Ascending aorta (tissue), 2 donors: ENCODE measurements around the gene PLK5. TPM values are rescaled to one million over a fixed set of nuclear protein-coding genes. Genes with fewer than 3 reads are reported as not detected.

Source experiments
- DNase-seq, 2 donors: peaks; one replicate each; pipeline ENCODE4 v3.0.0-alpha.2; 2019; ENCODE audit warnings: low spot score in 2 of 2
- H3K27ac ChIP-seq, 2 donors: fragments of 200-600 bp; sonication (generic); one replicate each; pipeline ENCODE4 v1.5.1; 2016 to 2017; ENCODE audit warnings: mild to moderate bottlenecking in 1 of 2
- H3K27me3 ChIP-seq: fragments of 200-600 bp; sonication (generic); one replicate; pipeline ENCODE4 v1.5.1; 2017
- H3K36me3 ChIP-seq, 2 donors: fragments of 200-600 bp; sonication (generic); one replicate each; pipeline ENCODE4 v1.5.1; 2016
- H3K4me1 ChIP-seq, 2 donors: fragments of 200-600 bp; sonication (generic); one replicate each; pipeline ENCODE4 v1.5.1; 2016 to 2017; ENCODE audit warnings: mild to moderate bottlenecking in 1 of 2
- H3K4me3 ChIP-seq, 2 donors: fragments of 200-600 bp; sonication (generic); one replicate each; pipeline ENCODE4 v1.5.1; 2016 to 2017; ENCODE audit warnings: mild to moderate bottlenecking in 1 of 2
- H3K9me3 ChIP-seq, 2 donors: fragments of 200-600 bp; sonication (generic); one replicate each; pipeline ENCODE4 v1.5.1; 2016
- intact Hi-C: fragments of 100-400 bp; cut with DNase I; formaldehyde crosslinking; loops from one replicate; pipeline ENCODE4 v1.15.1; 2023
- total RNA-seq: library from RNA; depleted of rRNA; stranded (reverse); fragments of >200 nt; gene quantifications from one replicate; pipeline ENCODE4 v1.1.0, GENCODE V29; 2016
- TF ChIP-seq, protein P1 (sequence below), 3 experiments: fragments of 200-600 bp in 2 of 3; fragments of 450-650 bp in 1 of 3; sonication (generic) in 2 of 3; IDR thresholded peaks; one replicate each; pipeline ENCODE4 v1.5.1; 2016 to 2019; ENCODE audit warnings: antibody characterized with exemption in 3 of 3, mild to moderate bottlenecking in 1 of 3, moderate library complexity in 1 of 3

PLK5 gene
- total RNA-seq, 1 donor from 2014 or later: not detected

- H3K4me1 ChIP-seq: peaks cover 4 to 9% of the 10 kb centered on the region in 2 donors
- TF ChIP-seq, protein P1, sequence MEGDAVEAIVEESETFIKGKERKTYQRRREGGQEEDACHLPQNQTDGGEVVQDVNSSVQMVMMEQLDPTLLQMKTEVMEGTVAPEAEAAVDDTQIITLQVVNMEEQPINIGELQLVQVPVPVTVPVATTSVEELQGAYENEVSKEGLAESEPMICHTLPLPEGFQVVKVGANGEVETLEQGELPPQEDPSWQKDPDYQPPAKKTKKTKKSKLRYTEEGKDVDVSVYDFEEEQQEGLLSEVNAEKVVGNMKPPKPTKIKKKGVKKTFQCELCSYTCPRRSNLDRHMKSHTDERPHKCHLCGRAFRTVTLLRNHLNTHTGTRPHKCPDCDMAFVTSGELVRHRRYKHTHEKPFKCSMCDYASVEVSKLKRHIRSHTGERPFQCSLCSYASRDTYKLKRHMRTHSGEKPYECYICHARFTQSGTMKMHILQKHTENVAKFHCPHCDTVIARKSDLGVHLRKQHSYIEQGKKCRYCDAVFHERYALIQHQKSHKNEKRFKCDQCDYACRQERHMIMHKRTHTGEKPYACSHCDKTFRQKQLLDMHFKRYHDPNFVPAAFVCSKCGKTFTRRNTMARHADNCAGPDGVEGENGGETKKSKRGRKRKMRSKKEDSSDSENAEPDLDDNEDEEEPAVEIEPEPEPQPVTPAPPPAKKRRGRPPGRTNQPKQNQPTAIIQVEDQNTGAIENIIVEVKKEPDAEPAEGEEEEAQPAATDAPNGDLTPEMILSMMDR (IDR thresholded peaks at IDR 0.05): no peak
- H3K9me3 ChIP-seq: no peaks in the 10 kb centered on the region
- H3K27ac ChIP-seq: no peak overlapping the region
- H3K36me3 ChIP-seq: no peaks in the 10 kb centered on the region
- intact Hi-C loops: loop anchor here (5.0 kb wide), 1 partner anchor 37 kb away; the partner anchor contains the start of gene UQCR11
- H3K4me3 ChIP-seq: no peak overlapping the region
- no peaks in the 10 kb centered on the region for H3K27me3 ChIP-seq
- DNase-seq: no peak
These were observed 46.1 kb downstream of the PLK5 start for GRCh38 chr19:1569997-1570396.

DNA sequence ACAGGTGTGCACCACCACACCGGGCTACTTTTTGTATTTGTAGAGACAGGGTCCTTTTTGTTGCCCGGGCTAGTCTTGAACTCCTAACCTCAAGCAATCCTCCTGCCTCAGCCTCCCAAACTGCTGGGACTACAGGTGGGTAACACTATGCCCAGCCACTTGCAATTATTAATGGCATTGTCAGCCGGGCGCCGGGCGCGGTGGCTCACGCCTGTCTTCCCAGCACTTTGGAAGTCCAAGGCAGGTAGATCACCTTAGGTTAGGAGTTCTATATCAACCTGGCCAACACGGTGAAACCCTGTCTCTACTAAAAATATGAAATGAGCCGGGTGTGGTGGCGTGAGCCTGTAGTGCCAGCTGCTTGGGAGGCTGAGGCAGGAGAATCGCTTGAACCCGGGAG is 47.0 kb downstream of the PLK5 start:
- H3K4me1 ChIP-seq: peaks cover 4 to 9% of the 10 kb centered on the region in 2 donors
- no peak for DNase-seq
- TF ChIP-seq, protein P1 (IDR thresholded peaks at IDR 0.05): no peak
- H3K9me3 ChIP-seq: no peaks in the 10 kb centered on the region
- no peak overlapping the region for H3K27ac ChIP-seq
- intact Hi-C loops: no loop called here
- no peaks in the 10 kb centered on the region for H3K27me3 ChIP-seq
- H3K36me3 ChIP-seq: no peaks in the 10 kb centered on the region
- no peak overlapping the region for H3K4me3 ChIP-seq

DNA sequence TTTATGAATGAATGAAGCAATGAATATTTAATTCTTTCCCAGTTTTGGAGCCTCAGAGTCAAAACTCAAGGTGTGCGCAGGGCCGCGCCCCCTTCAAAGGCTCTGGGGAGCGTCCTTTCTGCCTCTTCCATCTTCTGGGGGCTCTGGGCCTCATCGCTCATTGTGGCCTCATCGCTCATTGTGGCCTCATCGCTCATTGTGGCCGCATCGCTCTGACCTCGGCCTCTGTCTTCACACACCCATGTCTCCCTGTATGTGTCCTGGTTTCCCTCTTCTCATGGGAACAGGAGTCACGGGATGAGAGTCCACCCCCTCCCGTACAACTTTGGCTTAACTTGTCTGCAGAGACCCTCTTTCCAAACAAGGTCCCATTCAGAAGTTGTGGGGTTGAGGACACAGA is 47.5 kb downstream of the PLK5 start:
- Histone ChIP-seq H3K4me1 (peaks cover 4 to 5% of the 10 kb centered on the region in 2 donors), H3K4me3 (no peak overlapping the region), H3K9me3 (no peaks in the 10 kb centered on the region), H3K27me3 (no peaks in the 10 kb centered on the region), H3K27ac (no peak overlapping the region), H3K36me3 (no peaks in the 10 kb centered on the region)
- intact Hi-C loops: no loop called here
- TF ChIP-seq, protein P1 (IDR thresholded peaks at IDR 0.05): no peak
- no peak for DNase-seq

GRCh38 chr19:1572795-1573194 is 48.9 kb downstream of the PLK5 start:
- intact Hi-C loops: no loop called here
- Histone ChIP-seq H3K27me3 (no peaks in the 10 kb centered on the region), H3K4me3 (no peak overlapping the region), H3K9me3 (no peaks in the 10 kb centered on the region), H3K36me3 (peaks cover 4 to 12% of the 10 kb centered on the region in 2 donors), H3K27ac (no peak overlapping the region), H3K4me1 (peaks cover 4 to 5% of the 10 kb centered on the region in 2 donors)
- TF ChIP-seq, protein P1 (IDR thresholded peaks at IDR 0.05): no peak
- no peak for DNase-seq

DNA sequence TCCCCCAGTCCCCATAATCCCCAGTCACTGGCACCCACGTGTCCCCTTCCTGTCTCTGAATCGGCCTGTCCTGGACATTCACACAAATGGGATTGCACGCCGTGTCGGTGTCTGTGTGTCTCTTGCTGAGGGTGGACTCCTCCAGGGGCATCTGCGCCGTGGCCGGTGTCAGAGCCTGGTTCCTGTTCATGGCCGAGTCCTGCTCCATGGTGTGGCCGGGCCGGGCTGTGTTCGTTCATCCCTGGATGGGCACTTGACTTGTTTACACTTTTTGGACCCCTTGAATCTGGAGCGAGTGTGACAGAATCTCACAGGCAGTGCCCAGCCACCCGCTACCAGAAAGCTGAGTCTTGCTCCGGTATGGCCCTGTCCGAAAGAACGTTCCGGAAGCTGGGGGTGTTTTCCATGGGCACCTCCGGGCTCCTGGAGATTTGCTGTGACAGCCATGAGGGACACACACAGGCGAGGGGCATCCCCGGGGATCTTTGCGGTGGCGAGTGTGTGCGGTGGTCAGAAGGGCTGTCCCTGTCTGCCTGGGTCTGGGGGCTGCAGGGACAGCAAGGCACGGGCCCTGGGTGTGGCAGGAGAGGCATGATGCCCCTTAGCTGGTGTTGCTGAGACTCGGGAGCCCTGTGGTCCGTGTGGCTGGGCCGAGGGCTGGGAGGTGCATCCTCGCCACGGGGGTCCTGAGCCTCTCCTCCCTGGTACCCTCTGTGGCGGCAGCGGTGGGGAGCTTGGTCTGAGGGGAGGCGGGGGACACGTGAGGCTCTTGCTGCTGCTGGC is 50.7 kb downstream of the PLK5 start:
- no peaks in the 10 kb centered on the region for H3K27me3 ChIP-seq
- no peaks in the 10 kb centered on the region for H3K9me3 ChIP-seq
- peaks cover 12 to 27% of the 10 kb centered on the region in 2 donors for H3K36me3 ChIP-seq
- no peak overlapping the region for H3K27ac ChIP-seq
- no peak overlapping the region for H3K4me3 ChIP-seq
- intact Hi-C loops: no loop called here
- TF ChIP-seq, protein P1 (IDR thresholded peaks at IDR 0.05): no peak
- no peak for DNase-seq
- H3K4me1 ChIP-seq: no peaks in the 10 kb centered on the region
